A673 (cell line): ENCODE measurements around the gene SEMA5A.

Experiments
- CTCF ChIP-seq: fragments of 300-800, 200-600 bp; sonication (generic); conservative IDR thresholded peaks from 2 replicates; pipeline ENCODE4 v1.5.1; 2017; ENCODE audit warnings: low read depth, mild to moderate bottlenecking, antibody characterized with exemption, low read length, moderate library complexity, mixed read lengths
- EZH2 ChIP-seq: fragments of 200-600 bp; sonication (generic); IDR thresholded peaks from 2 replicates; pipeline ENCODE4 v1.6.1; 2017; ENCODE audit warnings: borderline replicate concordance, low read depth, mild to moderate bottlenecking, mixed read lengths, antibody characterized with exemption, low read length; ENCODE audit not compliant: poor library complexity, severe bottlenecking

- TF ChIP-seq CTCF (no peak), EZH2 (no peak)
Observed at GRCh38 chr5:9398227-9398626, 147.6 kb downstream of the SEMA5A start.
